Activated naive CD4-positive, alpha-beta T cell treated with anti-CD3 and anti-CD28 coated beads, Interleukin-2, amount 10 ng/mL, durations not matched to agents 5 hours and 36 hours (primary cell): ENCODE results near the gene AGER. TPM values are rescaled to one million over a fixed set of nuclear protein-coding genes. Genes with fewer than 3 reads are reported as not detected.

Experiments used
- microRNA-seq: library from miRNA; unstranded; fragments of <30 nt; microRNA quantifications from one replicate; pipeline ENCODE4 v1.2.0, GENCODE V29; 2022; ENCODE audit warnings: borderline microRNAs expressed, borderline replicate concordance
- total RNA-seq, 2 experiments: library from RNA; stranded (reverse); gene quantifications; one replicate each; pipeline ENCODE4 v1.2.3, GENCODE V29; 2021

Gene AGER
- total RNA-seq = 10 to 100 TPM; 41.4 to 55.3 TPM

DNA sequence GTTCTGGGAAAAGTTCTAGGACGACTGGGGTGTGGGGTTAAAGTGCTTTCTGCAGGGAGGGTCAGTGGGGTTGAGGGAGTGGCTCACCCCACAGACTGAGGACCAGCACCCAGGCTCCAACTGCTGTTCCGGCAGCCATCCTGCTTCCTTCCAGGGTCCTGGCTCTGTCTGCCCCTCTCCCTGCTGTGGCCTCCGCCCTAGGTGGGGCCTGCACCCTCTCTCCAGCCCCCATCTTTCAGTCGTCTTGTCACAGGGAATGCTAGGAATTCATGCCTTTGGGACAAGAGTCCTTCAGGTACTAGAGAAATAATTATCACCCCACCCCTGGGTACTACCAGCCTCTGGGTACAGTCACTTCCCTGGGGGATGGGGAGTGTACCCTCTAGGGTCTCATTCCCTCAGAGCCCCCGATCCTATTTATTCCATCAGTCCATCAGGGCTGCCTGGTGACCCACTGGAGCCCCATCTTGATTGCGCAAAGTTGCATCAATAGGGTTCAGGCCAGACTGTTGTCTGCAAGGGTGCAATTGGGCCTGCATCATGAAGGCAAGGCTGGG, at the start of gene AGER:
TSS of gene AGER (minus strand) at position 170 of the 557 bp plus-strand sequence. CDS start at position 139, 31 bp downstream.

DNA sequence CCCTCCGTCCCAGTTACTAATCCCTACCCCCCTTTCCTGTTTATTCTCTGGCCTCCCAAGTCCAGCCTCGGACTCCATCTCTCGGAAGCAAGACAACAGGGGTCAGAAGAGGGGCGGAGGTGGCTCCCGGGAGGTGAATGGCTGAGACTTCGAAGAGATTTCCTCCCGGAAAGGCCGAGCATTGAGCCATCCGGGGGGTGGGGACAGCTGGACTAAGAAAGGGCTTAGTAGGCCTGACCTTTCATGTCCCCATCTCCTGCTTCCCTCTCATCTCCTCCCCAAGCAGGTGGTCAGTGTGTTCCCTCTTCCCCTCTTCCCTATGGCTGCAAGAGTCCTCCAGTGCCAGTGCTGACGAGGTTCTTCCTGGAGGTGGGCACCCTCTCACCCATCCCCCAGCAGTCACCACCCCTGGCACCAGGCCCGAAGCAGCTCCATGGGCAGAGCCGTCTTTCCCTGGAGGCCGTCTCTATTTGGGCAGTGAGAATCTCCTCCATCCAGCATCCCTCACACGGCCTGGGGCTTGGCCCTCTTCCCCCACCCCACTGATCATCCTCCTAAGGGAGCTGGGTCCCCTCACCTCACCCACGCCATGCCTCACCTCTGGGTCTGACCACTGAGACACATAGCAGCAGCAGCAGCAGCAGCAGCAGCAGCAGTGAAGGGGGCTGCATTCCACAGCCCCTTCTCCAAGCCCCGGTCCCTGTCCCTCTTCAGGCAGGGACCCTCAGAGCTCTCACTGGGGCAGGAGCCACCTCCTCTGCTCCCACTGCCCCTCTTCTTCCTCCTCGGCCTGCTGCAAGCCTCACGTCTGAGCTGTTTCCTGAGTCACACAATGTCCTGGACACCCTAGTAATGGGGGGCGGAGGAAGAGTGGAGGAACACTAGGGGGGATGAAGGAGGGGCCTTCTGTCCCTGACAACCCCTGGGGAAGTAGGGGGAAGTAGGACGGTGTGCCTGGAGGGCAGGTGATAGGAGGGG, 39.5 kb upstream of the AGER start, which contains the start of gene NOTCH4:
TSS of gene NOTCH4 (minus strand) at position 810 of the 978 bp plus-strand sequence. CDS start at position 671, 139 bp downstream.

DNA sequence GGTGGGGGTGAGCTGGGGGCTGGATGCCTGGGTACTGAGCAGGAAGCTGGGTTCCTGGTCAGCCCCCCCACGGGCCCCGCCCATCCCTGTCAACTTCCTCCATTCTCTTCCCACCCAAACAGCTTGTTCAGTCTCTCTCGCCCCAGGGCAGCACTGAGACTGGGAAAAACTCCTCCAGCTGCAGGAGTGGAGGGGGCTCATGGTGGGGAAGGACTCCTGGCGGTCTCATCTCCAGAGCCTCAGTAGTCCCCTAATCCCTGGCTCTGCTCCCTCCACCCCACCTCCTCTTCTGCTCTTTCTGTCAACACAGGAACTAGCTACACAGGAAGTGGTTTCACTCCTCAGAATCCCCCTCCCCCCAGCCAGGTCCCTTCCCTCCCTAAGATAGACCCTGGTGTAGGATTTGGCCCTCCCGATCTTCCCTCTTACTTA, 8.6 kb upstream of the AGER start, which contains the start of gene GPSM3:
TSS of gene GPSM3 (minus strand) at position 36 of the 432 bp plus-strand sequence. CDS start 130 bp downstream, outside the sequence.

DNA sequence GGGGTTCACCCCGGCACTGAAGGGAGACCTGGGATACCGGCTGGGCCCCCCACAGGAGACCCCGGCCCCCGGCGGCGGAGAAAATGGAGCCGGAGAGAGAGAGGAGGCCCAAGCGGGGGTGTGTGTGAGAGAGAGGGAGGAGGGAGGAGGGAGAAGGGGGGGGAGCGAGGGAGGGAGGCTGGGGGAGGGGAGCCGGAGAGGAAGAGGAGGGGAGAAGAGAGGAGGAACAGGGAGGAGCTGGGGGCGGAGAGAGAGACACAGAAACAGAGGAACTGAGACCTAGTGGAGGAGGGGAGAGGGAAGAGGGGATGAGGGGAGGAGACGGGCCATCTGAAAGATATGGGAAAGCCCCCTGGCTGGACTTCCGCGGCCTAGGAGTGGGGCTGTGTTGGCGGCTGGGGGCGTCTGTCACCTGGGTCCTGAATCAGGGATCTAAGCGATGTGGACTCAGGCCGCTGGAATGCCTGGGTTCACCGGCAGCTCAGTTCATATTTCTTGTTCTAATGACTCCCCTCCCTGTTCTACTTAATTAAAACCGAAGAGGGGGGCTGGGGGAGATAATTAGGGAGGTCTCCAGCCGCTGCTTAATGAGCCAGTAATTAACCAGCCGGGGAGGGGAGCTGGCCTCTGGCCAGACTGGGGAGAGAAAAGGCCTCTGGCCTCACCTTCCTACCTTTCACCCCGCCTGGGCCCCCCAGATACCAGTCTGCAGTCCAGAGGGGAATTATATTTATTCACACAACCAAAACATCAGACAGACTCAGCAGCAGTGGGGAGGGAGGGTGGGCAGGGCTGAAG, 6.2 kb upstream of the AGER start, which contains the start of gene PBX2:
TSS of gene PBX2 (minus strand) at position 149 of the 798 bp plus-strand sequence. CDS start 287 bp downstream, outside the sequence.

DNA sequence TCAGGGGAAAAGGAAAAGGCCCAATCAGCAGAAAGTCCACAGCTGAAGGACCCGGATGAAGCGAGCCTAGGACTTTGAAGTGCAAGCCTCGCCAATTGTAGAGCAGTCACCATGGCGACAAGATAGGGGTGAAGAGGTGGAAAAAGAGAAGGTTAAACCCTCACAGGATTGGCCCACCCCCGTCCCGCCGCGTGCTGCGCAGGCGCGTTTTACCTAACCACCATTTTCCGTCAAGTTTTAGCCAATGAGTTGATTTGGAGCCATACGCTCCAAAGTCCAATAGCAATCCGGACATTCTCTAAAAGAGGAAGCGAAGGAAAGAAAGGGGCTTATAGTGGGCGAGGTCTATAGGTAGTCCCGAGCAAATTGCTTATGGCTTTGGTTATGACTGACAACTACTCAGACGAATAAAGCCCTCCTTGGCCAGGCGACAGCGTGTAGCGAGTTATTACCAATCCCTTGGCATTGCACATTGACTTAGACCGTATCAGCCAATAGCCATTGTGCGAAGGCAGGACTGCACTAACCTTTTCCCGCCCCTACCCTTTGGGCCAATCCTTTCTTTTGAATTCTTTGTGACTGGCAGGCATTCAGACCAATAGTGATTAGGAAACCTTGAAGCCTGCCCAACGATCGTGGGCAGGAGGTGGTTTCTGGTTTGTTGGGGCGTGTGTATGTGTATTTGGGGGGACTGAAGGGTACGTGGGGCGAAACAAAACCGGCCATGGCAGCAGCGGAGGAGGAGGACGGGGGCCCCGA, 6.1 kb downstream of the AGER start, which contains the start of gene RNF5:
TSS of gene RNF5 (plus strand) at position 618 of the 759 bp plus-strand sequence. CDS start at position 725, 107 bp downstream.

DNA sequence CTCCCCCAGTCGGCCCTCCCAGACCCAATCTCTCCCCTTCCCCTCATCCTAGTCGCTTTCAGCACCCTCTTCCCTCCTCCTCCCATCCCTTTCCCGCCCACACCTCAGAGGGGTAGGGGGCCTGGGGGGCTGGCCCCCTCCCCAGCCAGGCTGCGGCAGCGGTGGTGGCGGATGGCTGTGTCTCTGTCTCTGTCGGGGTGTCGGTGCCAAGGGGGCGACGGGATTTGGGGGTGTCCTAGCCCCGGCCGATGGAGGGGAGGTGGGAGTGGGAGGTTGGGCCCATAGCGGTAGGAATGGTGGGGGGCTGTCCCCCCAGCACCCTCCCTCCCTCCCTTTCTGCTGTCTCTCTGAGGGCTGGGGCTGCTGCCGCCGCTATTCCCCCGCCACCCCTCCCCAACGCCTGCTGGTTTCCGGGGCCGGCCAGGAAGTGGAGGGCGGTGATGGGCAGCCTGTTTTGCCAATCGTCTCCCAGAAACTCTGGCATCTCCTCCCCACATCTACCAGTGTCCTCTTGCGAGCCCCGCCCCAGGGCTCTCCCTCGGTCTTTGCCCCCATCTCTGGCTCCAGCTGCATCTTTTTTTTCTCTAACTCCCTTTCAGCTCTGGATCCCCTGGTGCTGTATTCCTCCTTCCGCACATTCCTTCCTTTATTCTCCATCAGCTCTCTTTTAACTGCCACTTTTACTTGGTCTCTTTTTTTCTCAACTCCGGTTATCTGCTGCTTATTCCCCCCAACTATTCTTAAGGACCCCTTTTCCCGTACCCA, 8.2 kb downstream of the AGER start, which contains the start of gene AGPAT1:
TSS of gene AGPAT1 (minus strand) at position 374 of the 765 bp plus-strand sequence. CDS start 4,588 bp downstream, outside the sequence.

DNA sequence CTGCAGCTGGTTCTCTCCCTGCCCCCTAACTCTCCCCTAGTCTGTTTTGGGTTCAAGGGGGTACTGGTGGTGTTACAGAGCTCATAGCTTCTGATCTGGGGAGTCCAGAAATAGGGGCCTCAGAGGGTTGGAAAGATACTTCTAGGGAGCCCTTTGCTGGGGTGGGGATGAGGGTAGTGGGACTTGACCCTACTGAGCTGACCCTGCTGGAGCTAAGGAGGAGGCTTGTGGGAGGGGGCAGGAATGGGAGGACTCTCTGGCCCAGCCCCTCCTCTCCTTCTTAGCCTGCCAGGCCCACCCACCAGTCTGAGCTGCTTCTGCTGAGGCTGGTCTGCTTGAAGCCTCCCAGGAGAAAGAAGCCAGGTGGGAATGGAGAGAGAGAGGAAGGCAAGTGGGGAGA, 19.8 kb downstream of the AGER start, which contains the start of gene EGFL8:
TSS of gene EGFL8 (plus strand) at position 301 of the 400 bp plus-strand sequence. CDS start 1,571 bp downstream, outside the sequence.

DNA sequence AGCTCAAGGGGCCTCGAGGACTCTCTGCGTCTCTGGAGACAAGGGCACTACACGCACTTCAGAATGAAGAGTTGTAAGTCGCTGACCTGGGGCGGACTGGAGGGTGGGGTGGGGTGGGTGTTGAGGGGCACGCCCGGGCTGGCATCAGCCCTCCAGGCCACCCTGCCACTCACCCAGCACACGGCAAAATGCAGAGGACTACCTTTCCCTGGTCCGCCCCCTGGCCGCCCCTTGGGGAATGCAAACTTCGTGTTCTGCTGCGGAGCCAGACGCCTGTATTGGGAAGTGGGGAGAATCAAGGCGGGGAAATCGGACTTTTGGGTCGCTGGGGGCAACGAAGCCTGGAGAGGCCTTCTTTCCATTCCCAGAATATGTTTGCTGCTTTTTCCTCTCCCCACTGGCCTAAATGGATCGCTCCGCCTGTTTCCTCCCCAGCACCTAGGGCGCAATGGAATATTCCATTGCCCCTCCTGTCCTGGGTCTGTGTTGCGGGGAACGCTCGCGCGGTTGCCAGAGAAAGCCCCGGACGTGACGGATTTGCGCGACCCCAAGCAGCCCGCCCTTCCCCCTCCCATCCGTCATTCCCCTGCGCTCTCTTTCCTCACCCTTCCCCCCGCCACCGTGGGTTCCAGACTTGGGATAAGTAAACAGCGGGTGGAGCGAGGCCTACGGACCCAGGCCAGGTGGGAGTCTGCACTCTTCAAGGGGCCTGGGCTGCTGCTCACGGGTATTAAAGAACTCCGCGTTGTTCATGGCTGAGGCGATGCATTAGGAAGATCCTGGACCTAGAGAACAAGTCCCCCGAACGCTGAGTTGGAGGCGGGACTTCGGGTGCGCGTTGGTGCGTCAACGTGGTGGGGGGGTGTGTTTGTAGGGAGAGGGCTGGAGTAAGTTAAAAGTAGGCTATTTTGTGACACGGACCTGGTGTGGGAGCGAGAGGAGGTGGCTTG, 30.2 kb downstream of the AGER start, which contains the start of gene PPT2:
TSS of gene PPT2 (plus strand) at position 578 of the 950 bp plus-strand sequence. CDS start 454 bp downstream, outside the sequence.

DNA sequence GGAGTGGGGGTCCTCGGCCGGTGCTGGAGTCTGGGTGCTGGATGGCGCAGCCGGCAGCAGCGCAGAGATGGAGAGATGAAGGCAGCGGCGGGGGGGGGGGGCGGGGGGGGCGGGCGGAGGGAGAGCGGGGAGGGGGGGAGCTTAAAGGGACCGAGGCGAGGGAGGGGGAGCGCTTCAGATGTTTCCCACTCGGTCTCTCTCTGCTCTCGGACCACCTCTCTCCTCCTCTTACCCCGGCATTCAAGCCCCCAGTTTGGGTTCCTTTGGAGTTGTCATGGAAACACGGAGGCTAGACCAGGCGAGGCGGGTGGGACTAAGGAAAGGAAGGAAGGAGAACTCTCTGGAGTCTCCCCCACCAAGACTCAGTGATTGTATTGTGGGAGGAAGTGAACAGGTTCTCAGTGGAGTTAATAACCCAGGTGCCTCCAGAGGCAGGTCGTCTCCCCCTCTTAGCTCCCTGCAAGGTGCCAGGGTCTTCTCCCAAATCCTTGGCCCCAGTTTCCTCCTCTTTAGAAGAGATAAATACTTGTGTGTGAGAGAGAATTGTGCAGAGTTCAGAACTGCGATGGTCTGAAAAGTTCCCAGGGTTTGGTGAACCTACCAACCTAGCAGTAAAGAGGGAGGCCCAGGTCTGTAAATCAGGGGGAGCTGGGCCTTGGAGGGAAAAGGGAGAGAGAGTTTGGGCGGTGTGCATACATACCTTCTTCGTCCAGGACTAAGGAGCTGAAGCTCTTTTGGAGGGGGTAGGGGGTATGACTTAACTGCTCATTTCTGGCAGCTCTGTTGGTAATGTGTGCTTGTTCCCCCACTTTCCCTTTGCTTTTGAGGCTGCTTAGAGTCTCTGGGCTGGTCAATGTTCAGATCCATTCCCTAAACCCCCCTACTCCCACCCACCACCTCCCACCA, 31.9 kb downstream of the AGER start, which contains the start of gene PRRT1:
TSS of gene PRRT1 (minus strand) at position 77 of the 906 bp plus-strand sequence. CDS start 112 bp downstream, outside the sequence.

Small RNAs within 50 kb of the gene (microRNA-seq; reads per million reads assigned to microRNA genes)
- gene MIR6721 (2.5 reads per million, percentile 9 among the genes with 10 or more reads in this experiment), gene MIR6833 (not detected)

Other genes starting within 250 kb of the AGER start
- not detected for gene CFB, start 238.2 kb downstream of the AGER start, total RNA-seq
- gene NELFE, start 225.3 kb downstream of the AGER start, total RNA-seq = 10 to 100 TPM; 60.9 to 61.7 TPM
- gene SKIC2, start 225.1 kb downstream of the AGER start, total RNA-seq = 10 to 100 TPM; 71.6 to 77.8 TPM
- 10 to 100 TPM; 17.1 to 17.9 TPM for gene DXO, start 212.1 kb downstream of the AGER start, total RNA-seq
- gene C4A, start 202.2 kb downstream of the AGER start, total RNA-seq = 1 to 10 TPM; 4.2 to 6.2 TPM
- 1 to 10 TPM; 3.4 to 3.5 TPM for gene C4B, start 169.5 kb downstream of the AGER start, total RNA-seq
- not detected for gene CYP21A2, start 145.8 kb downstream of the AGER start, total RNA-seq
- 1 to 10 TPM; 4.8 to 6.6 TPM for gene TNXB, start 74.9 kb downstream of the AGER start, total RNA-seq
- gene ATF6B, start 56.0 kb downstream of the AGER start, total RNA-seq = 100 to 1,000 TPM; 125 to 139 TPM
- gene FKBPL, start 54.0 kb downstream of the AGER start, total RNA-seq = 1 to 10 TPM; 4.9 to 5.1 TPM
- gene PRRT1, start 32.3 kb downstream of the AGER start, total RNA-seq = under 1 TPM; 0.29 to 0.35 TPM
- 10 to 100 TPM; 10.7 to 10.8 TPM for gene PPT2, start 30.1 kb downstream of the AGER start, total RNA-seq
- 10 to 100 TPM; 11.1 to 14.5 TPM for gene EGFL8, start 19.7 kb downstream of the AGER start, total RNA-seq
- 10 to 100 TPM; 42.0 to 43.1 TPM for gene AGPAT1, start 8.2 kb downstream of the AGER start, total RNA-seq
- 10 to 100 TPM; 38.0 to 39.8 TPM for gene RNF5, start 5.8 kb downstream of the AGER start, total RNA-seq
- gene PBX2, start 5.9 kb upstream of the AGER start, total RNA-seq = 10 to 100 TPM; 95.5 to 96.2 TPM
- 100 to 1,000 TPM; 320 to 332 TPM for gene GPSM3, start 8.4 kb upstream of the AGER start, total RNA-seq
- gene NOTCH4, start 39.8 kb upstream of the AGER start, total RNA-seq = under 1 TPM; 0.24 to 0.48 TPM
- not detected for gene TSBP1, start 187.7 kb upstream of the AGER start, total RNA-seq
- gene BTNL2, start 222.9 kb upstream of the AGER start, total RNA-seq = not detected